Endodermal cell (in vitro differentiated cells): ENCODE measurements around the gene NFRKB. TPM values are rescaled to one million over a fixed set of nuclear protein-coding genes. Genes with fewer than 3 reads are reported as not detected.
"Not testable (repeated sequence)": the region's sequence is repeated elsewhere in the genome, so short reads cannot be mapped to it uniquely, and the experiment has no call there.

ENCODE experiments used
- DNase-seq: peaks from one replicate; pipeline ENCODE4 v3.0.0-alpha.2; 2017
- H3K27ac ChIP-seq: 2 replicates; pipeline ENCODE4 v1.5.1; 2013; ENCODE audit warnings: mild to moderate bottlenecking, low read depth, low read length, moderate library complexity
- H3K27me3 ChIP-seq: 2 replicates; pipeline ENCODE4 v1.6.1; 2013; ENCODE audit warnings: mild to moderate bottlenecking, low read length, moderate library complexity; ENCODE audit not compliant: insufficient read depth, control insufficient read depth, poor library complexity, severe bottlenecking
- H3K36me3 ChIP-seq: 2 replicates; pipeline ENCODE4 v1.7.0; 2013; ENCODE audit warnings: mild to moderate bottlenecking, low read length, moderate library complexity; ENCODE audit not compliant: control insufficient read depth, insufficient read depth
- H3K4me1 ChIP-seq: one replicate; pipeline ENCODE4 v1.7.0; 2013; ENCODE audit warnings: low read length; ENCODE audit not compliant: control insufficient read depth, insufficient read depth
- H3K4me3 ChIP-seq: 2 replicates; pipeline ENCODE4 v1.5.1; 2013; ENCODE audit warnings: mild to moderate bottlenecking, low read length, moderate library complexity
- H3K9ac ChIP-seq: 2 replicates; pipeline ENCODE4 v1.6.1; 2013; ENCODE audit warnings: mild to moderate bottlenecking, low read length, moderate library complexity; ENCODE audit not compliant: poor library complexity, severe bottlenecking; ENCODE audit errors: extremely low read depth
- H3K9me3 ChIP-seq: 2 replicates; pipeline ENCODE4 v1.6.1; 2013; ENCODE audit warnings: mild to moderate bottlenecking, low read length, moderate library complexity; ENCODE audit not compliant: control insufficient read depth
- H3K27ac Mint-ChIP-seq: 2 replicates; pipeline ENCODE4 v1.8.0; 2020; ENCODE audit warnings: mixed read lengths
- H3K27me3 Mint-ChIP-seq: 2 replicates; pipeline ENCODE4 v1.8.0; 2021; ENCODE audit warnings: mild to moderate bottlenecking, mixed read lengths; ENCODE audit not compliant: insufficient read depth
- H3K36me3 Mint-ChIP-seq: 2 replicates; pipeline ENCODE4 v1.8.0; 2020; ENCODE audit warnings: low read depth, mixed read lengths
- H3K4me1 Mint-ChIP-seq: 2 replicates; pipeline ENCODE4 v1.8.0; 2020; ENCODE audit warnings: mixed read lengths
- H3K4me3 Mint-ChIP-seq: 2 replicates; pipeline ENCODE4 v1.8.0; 2020; ENCODE audit warnings: mild to moderate bottlenecking, moderate library complexity, mixed read lengths
- H3K9me3 Mint-ChIP-seq: 2 replicates; pipeline ENCODE4 v1.8.0; 2020; ENCODE audit warnings: mild to moderate bottlenecking, mixed read lengths
- WGBS, 2 experiments: methylation state at CpG; one replicate each; pipeline versions ENCODE4 v1.1.5 to v1.1.7; 2013; ENCODE audit warnings: missing lambda C conversion rate in 2 of 2, mixed read lengths in 1 of 2; ENCODE audit not compliant: insufficient coverage in 1 of 2, insufficient read length in 1 of 2; 5-methylcytosine and 5-hydroxymethylcytosine counted together
- total RNA-seq, 2 donors: library from RNA; stranded (reverse); fragmentation: NEBNext Ultra II Directional in 1 of 2; extraction: Animal tissue kit (Norgen Biotek cat#: 25700) in 1 of 2; gene quantifications; 2 replicates in 1 of 2; 3 replicates in 1 of 2; pipeline ENCODE4 v1.2.1, GENCODE V29; 2021
- TF ChIP-seq, protein P1 (sequence below): fragments of 200-600 bp; sonication (generic); conservative IDR thresholded peaks from 2 replicates; pipeline ENCODE4 v1.5.0; 2021; ENCODE audit warnings: antibody characterized with exemption, mild to moderate bottlenecking

Gene NFRKB
- total RNA-seq, 2 donors from 2014 or later = 46.1 to 46.5 TPM

DNA sequence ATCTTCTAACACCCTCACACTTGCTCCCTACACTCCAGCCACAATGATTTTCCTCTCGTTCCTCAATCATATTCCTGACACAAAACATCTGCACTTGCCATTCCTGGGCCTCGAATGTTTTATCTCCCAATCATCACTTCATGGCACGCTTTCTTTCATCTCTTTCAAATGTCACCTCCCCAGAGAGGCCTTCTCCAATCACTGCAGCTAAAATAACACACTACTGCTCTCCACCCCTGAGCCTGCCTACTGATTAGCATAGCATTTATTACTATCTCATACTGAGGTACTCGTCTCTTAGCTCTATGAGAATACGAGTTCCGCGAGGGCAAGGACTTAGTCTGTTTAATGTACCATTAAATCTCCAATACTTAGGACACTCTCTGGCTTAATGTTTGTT, 23.5 kb downstream of the NFRKB start:
- Histone ChIP-seq H3K4me1 (no peaks in the 10 kb centered on the region), H3K27me3 (no peaks in the 10 kb centered on the region), H3K36me3 (peaks cover 96% of the 10 kb centered on the region), H3K9ac (no peak overlapping the region), H3K4me3 (no peak overlapping the region), H3K27ac (no peak overlapping the region), H3K9me3 (no peaks in the 10 kb centered on the region)
- Mint-ChIP-seq H3K4me3 (no peak overlapping the region), H3K9me3 (no peaks in the 10 kb centered on the region), H3K4me1 (no peaks in the 10 kb centered on the region), H3K27me3 (no peaks in the 10 kb centered on the region), H3K27ac (no peak overlapping the region), H3K36me3 (peaks cover 85% of the 10 kb centered on the region)
- 96 to 100% methylated on average over 7 of the region's 7 CpGs for WGBS, 2 experiments
- TF ChIP-seq, protein P1, sequence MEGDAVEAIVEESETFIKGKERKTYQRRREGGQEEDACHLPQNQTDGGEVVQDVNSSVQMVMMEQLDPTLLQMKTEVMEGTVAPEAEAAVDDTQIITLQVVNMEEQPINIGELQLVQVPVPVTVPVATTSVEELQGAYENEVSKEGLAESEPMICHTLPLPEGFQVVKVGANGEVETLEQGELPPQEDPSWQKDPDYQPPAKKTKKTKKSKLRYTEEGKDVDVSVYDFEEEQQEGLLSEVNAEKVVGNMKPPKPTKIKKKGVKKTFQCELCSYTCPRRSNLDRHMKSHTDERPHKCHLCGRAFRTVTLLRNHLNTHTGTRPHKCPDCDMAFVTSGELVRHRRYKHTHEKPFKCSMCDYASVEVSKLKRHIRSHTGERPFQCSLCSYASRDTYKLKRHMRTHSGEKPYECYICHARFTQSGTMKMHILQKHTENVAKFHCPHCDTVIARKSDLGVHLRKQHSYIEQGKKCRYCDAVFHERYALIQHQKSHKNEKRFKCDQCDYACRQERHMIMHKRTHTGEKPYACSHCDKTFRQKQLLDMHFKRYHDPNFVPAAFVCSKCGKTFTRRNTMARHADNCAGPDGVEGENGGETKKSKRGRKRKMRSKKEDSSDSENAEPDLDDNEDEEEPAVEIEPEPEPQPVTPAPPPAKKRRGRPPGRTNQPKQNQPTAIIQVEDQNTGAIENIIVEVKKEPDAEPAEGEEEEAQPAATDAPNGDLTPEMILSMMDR = no peak
- no peak for DNase-seq

DNA sequence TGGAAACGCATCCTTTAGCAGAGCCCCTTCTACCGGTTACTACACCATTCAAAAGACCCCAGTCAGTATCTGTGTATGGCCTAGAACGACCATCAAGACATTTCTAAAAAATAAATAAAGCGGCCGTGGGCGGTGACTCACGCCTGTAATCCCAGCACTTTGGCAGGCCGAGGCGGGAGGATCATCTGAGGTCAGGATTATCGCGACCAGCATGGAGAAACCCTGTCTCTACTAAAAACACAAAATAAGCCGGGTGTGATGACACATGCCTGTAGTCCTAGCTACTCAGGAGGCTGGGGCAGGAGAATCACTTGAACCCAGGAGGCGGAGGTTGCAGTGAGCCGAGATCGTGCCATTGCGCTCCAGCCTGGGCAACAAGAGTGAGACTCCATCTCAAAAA, 26.8 kb downstream of the NFRKB start:
- not testable (repeated sequence) for H3K4me3 Mint-ChIP-seq, H3K9me3 ChIP-seq, H3K27me3 ChIP-seq, H3K4me1 ChIP-seq, H3K9me3 Mint-ChIP-seq, H3K4me1 Mint-ChIP-seq, H3K27me3 Mint-ChIP-seq, H3K4me3 ChIP-seq, H3K27ac Mint-ChIP-seq, H3K27ac ChIP-seq, H3K9ac ChIP-seq, DNase-seq
- peaks cover 90% of the 10 kb centered on the region for H3K36me3 Mint-ChIP-seq
- WGBS, 2 experiments = 68 to 90% methylated on average over 5 to 14 of the region's 16 CpGs
- H3K36me3 ChIP-seq = peaks cover 90% of the 10 kb centered on the region

DNA sequence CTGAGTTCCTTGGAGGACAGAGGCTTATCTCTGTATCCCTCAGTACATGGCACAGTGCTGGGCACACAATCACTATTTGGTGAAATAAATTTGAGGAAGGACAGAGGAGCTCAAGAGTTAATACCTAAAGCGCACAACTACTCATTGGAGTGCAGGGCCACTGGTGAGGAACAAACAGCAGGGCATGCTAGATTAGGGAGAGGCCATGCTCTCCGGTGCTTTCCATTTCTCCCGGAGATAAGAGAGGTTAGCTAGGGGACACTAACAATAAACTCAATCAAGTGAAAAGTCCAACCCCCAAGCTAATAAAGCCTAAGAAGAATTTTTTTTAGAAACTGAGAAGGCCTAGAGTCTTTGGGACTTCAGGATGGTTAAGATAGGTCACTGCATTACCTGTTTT, 29.1 kb downstream of the NFRKB start:
- Mint-ChIP-seq H3K4me1 (peaks cover 13% of the 10 kb centered on the region), H3K9me3 (no peaks in the 10 kb centered on the region), H3K36me3 (peaks cover 88% of the 10 kb centered on the region), H3K27ac (peak overlapping the region; percentile 35), H3K27me3 (no peaks in the 10 kb centered on the region), H3K4me3 (no peak overlapping the region)
- no peaks in the 10 kb centered on the region for H3K4me1 ChIP-seq
- no peaks in the 10 kb centered on the region for H3K27me3 ChIP-seq
- H3K4me3 ChIP-seq = no peak overlapping the region
- TF ChIP-seq, protein P1 = no peak
- WGBS, 2 experiments = 83 to 94% methylated on average over 3 of the region's 3 CpGs
- H3K36me3 ChIP-seq = peaks cover 81% of the 10 kb centered on the region
- no peak overlapping the region for H3K9ac ChIP-seq
- no peak overlapping the region for H3K27ac ChIP-seq
- peaks cover 6% of the 10 kb centered on the region for H3K9me3 ChIP-seq
- DNase-seq = no peak

DNA sequence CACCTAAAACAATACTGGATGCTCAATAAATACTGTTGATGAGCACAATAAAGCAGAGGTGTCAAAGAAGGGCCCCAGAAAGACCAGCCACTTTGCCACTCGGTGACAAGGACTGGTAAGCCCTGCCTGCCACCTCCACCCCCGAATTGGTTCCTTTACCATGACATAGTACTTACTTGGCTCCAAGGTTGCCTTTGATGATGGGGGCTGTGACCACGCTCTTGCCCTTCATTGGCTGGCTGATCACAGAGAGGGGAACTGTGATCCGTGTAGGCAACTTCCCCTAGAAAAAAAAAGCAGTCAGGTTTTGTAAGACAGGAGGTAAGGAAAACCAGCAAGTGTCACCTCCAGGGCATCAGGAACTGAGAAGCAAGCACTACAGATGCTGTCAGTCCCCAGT, 29.7 kb downstream of the NFRKB start:
- Mint-ChIP-seq H3K27ac (no peak overlapping the region), H3K9me3 (no peaks in the 10 kb centered on the region), H3K27me3 (no peaks in the 10 kb centered on the region), H3K4me1 (peaks cover 13% of the 10 kb centered on the region), H3K4me3 (no peak overlapping the region), H3K36me3 (peaks cover 84% of the 10 kb centered on the region)
- Histone ChIP-seq H3K9ac (no peak overlapping the region), H3K4me3 (no peak overlapping the region), H3K9me3 (peaks cover 6% of the 10 kb centered on the region), H3K27ac (no peak overlapping the region), H3K4me1 (no peaks in the 10 kb centered on the region), H3K27me3 (no peaks in the 10 kb centered on the region), H3K36me3 (peaks cover 81% of the 10 kb centered on the region)
- no peak for DNase-seq
- 98 to 100% methylated on average over 1 to 4 of the region's 4 CpGs for WGBS, 2 experiments
- TF ChIP-seq, protein P1 = no peak
